Right hindlimb (tissue), 1 donor: ENCODE measurements around the gene GNB1.

Experiments
- DNase-seq: peaks from one replicate; pipeline ENCODE4 v3.0.0-alpha.2; 2018

Gene GNB1

DNA sequence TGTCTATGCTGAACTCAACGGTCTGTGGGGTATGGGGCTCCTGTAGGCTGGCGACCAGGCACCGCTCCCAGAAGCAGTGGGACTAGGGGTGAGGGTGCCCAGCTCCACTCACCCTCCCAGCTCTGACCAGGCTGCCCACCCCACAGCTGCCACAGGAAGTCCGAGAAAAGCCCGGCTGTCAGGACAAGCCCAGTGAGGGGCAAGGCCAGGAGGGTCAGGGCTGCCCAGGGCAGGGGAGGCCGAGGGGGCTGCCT is 31.7 kb upstream of the GNB1 start:
- DNase-seq = no peak

DNA sequence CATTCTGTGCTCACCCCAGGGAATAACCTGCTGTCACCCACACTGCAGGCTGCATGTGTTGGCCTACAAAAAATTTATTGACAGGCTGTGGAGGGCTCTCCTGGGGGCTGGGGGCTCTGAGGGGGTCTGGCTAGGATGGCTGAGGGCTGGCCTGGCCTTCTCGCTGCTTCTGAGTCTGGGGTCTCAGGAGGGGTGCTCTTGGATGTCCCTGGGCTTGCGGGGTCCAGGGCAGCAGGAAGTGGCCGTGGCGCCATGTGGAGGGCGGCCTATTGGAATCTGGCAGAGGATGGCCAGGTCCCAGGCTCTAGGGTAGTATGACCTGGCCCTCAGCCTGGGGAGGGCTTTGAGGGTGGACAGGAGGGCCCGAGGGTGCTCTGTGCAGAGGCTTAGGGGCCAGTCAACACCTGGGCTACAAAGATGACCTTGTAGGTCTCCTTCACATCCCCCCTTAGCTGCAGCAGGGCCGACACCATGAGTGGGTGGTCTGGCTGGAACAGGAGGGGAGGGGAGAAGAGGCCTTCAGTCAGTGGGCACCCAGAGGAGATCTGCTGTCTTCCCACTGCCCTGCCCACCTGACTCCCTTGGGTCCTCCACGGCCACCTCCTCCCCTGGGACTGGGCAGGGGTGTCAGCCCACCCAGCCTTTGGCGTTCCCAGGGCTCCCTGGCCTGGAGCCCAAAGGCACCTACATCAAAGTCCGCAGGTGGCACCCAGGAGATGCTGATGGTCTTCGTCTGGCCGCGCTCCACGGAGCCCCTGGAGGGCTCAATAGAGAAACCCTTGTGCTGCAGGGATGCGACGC is 31.2 kb upstream of the GNB1 start:
- no peak for DNase-seq

DNA sequence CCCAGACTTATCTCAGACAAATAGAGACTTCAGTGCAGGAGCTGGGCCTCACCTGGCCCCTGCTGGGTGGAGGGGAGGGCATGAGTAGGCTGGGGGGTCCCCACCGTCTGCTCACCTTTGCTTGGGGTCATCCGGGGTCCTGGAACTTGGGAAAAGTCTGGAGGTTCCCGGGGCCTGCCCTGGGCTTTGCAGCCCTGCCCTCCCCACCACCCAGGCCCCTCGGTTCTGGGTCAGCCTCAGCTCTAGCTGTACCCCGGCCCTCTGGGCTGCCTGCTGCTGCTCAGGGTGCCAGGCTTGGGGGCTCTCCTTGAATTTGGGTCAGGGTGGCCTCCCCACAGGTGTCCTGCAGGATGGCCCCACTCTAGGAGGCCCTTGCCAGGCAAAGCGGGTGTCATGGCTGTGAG is 30.6 kb upstream of the GNB1 start:
- DNase-seq = no peak

DNA sequence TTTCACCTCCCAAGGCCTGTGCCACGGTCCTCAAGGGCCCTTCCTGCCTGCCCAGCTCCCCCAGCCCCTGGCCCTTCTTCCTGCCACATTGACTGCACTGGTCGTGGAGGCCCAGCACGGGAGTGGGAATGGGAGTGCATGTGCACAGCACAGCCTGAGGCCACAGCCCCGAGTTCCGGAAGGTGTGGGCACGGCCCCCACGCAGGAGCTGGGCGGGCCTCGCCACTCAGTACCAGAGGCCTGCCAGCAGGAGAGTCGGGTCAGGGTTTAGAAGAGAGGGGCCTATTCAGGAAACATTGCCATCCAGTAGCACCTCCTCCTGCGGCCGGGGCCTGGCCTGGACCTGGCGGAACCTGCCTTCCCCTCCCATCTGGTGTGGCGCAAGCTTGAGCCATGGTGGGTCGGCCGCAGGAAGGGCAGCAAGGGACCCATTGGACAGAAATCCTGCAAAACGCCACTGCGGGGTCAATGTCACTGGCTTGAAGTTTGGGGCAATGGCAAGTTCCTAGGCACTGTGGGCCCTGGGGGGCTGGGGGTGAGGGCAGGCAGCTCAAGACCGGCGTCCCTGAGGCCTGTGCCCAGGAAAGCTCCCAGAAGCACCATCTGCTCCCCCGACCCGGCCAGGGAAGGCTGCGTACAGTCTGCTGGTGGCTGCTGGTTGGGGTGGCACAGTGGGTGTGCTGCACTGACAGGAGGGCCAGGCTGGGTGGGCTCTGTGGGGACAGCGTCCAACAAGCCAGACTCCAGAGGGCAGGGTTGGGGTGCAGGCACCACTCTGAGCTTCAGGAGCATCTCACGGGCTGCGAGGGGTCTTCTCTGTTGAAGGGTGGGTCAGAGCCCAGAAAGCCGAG is 29.9 kb upstream of the GNB1 start:
- DNase-seq = no peak

DNA sequence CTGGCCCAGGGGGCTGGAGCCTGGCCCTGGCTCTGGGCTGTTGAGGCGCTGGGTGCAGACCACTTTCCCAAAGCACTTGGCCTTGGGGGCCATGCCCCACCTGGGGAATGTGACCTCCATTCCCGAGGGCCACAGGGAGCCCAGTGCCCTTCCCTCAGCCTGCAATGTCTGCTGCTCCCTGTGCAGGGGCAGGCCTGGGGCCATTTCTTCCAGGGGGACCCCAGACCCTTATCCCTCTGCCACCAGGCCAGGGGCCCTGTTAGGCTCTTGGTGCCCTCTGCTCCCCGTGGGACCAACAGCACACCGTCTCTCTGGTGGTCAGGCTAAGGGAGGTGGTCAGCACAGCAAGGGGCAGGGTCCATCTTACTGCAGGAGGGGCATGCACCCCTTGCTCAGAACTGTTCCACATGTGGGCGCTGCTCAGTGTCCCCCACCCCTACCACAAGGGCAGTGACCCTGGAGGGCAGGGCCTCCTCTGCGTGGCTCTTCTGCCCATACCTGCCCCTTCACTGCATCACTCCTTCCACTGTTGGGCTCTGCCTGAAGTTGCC is 29.2 kb upstream of the GNB1 start:
- DNase-seq = peak; percentile 28

DNA sequence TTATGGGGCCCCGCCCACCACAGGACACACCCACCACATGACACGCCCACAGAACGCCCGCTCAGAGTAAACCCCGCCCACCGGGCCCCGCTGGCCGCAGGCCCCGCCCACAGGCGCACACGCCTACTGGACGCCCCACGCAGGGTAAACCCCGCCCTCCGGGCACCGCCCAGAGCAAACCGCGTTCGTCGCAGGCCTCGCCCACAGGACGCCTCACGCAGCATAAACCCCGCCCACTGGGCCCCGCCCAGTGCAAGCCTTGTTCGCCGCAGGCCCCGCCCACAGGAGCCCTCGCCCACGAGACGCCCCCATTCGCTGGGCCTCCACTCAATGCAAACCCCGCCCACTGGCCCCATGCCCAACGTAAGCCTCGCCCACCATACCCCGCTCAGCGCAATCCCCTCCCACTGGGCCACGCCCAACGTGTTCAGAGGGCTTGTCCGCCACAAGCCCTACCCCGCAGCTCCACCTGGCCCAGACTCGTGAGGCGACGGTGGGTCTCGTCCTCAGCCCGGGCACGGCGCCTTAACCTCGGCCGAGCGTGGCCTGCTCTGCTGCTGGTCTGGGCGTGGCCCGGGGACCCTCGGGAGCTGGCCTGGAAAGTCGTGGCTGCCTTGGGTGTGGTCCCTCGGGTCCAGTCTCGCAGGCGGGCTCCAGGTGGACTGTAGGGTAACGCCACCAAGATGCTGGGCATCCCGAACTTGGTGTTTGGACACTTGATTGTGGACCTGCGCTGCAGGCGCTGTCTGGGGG is 28.6 kb upstream of the GNB1 start:
- peak; percentile 97 for DNase-seq

DNA sequence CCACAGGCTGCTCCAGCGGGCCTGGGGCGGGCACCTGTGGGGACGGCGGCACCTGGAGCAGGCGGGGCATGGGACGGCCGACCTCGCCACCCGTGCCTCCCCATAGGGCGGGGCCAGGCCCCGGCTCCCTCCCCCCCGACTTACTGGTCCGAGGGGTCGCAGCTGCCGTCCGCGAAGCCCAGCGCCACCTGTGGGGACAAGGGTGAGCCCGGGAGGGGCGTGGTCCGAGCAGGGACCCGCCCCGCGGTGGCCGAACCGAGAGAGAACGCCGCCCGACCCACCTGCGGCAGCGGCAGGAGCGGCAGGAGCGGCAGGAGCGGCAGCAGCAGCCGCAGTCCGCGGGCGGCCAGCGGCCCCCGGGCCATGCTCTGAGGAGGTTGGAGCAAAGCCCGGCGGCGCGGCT is 28.0 kb upstream of the GNB1 start, which contains the start of gene TMEM52:
TSS of gene TMEM52 (minus strand) at position 379 of the 403 bp plus-strand sequence. CDS start at position 365, 14 bp downstream.
- DNase-seq = no peak

DNA sequence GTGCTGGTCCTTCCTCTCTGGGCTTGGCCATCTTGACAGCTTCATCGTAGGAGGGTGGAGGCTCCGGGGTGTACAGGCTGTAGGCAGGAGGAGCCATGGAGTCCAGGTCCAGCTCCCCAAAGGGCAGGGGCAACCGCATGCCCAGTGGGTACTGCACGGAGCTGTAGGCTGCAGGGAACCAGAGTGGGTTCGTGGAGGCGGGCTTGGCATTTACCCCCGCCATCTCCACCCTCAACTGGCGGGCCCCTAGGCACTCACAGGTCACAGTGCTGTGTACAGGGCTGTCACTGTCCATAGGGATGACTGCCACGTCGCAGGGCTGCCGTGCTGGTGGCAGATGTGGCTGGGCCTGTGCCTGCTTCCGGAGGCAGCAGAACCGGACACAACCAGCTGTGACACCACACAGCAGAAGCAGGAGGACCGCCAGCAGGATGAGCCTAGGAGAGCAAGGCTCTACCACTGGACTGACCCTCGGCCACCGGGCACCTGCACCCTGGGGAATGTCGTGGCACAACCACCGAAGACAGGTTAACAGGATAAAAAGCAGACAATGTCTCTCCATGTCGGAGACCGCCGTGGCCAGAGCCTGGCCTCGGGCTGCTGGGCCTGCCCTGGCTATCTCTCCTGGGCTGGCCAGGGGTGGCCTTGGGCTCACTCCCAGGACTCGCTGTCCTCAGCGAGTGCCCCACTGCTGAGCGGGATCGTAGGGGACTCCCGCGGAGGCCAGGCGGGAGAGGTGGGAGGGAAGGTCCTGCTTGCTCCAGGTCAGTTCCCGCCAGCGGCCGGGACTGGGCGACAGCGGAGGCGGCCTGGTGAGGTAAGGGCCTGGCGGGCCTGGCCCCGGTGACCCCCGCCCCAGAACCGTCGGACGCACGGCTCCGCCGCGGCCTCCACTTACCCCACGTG is 27.4 kb upstream of the GNB1 start:
- no peak for DNase-seq

DNA sequence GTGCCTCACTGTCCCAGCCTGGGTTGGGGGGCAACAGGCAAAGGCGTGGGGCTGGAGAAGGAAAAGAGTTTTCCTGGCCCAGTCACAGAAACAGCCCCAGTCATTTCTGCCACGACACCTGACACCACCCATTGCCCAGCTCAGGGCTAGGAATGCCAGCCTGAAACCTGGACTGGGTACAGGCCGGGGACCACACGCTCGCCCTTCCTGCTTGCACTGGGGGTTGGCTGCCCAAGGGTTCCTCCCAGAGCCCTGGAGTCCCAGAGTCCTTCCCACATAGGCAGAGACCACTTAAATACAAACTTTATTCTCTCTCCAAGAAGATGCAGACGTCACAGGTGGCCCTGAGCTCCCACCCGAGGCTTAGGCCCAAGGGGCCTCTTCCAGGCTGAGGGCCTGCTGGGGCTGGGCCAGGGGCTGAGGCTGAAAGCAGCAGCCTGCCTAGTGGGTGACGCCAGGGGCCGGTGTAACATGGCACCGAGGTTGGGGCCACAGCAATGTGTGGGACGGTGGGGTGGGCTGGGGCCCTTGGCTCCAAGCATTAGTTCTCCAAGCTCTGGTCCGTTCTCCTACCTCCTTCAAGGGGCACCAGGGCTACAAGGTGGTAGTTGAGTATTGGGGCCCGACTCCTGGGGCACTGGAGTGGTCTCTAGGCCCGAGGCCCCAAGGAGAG is 26.6 kb upstream of the GNB1 start:
- DNase-seq = no peak

DNA sequence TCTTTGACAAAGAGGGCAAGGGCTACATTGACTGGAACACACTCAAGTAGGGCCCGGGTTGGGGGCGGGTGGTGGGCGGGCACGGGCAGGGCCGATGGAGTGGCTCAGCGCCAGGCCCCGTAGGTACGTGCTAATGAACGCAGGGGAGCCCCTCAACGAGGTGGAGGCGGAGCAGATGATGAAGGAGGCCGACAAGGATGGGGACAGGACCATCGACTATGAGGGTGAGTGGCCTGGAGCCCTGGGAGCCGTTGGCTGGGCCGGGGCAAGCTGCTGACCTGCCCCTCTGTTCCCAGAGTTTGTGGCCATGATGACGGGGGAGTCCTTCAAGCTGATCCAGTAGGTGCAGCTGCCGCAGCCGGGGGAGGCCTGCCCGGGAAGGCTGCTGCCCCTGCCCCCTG is 26.0 kb upstream of the GNB1 start:
- no peak for DNase-seq

DNA sequence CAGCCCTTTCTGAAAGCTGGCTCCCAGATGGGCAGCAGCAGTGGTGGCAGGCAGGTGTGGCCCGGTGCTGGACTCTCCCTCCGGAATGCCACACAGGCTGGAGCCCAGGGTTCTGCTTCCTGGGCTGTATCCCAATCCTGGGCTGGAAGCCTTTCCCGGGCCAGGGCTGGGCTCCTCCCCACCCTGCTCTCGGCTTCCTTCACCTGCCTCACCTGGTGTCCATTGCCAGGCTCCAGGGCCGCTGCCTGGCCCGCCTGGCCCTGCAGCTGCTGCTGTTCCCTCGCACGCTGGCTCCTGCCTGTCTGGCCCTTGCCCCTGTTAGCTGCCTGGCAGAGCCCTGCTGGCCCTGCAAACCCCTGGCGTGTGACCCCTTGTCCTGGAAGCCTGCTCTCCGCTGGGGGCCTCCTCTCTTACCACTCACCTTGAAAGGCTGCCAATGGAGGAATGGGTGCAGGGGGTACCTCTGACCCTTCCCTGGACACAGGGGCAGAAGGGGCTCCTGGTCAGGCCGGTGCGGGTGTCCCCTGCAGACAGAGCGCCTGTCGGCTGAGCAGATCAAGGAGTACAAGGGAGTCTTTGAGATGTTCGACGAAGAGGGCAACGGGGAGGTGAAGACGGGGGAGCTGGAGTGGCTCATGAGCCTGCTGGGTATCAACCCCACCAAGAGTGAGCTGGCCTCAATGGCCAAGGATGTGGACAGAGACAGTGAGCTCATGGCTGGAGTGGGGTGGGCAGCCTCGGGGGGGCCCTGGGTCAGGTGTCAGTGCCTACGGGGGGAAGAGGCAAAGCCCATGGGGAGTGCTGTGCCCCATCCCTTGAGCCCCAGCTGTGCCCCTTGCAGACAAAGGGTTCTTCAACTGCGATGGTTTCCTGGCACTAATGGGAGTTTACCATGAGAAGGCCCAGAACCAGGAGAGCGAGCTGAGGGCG is 25.3 kb upstream of the GNB1 start:
- DNase-seq = peak; percentile 23

DNA sequence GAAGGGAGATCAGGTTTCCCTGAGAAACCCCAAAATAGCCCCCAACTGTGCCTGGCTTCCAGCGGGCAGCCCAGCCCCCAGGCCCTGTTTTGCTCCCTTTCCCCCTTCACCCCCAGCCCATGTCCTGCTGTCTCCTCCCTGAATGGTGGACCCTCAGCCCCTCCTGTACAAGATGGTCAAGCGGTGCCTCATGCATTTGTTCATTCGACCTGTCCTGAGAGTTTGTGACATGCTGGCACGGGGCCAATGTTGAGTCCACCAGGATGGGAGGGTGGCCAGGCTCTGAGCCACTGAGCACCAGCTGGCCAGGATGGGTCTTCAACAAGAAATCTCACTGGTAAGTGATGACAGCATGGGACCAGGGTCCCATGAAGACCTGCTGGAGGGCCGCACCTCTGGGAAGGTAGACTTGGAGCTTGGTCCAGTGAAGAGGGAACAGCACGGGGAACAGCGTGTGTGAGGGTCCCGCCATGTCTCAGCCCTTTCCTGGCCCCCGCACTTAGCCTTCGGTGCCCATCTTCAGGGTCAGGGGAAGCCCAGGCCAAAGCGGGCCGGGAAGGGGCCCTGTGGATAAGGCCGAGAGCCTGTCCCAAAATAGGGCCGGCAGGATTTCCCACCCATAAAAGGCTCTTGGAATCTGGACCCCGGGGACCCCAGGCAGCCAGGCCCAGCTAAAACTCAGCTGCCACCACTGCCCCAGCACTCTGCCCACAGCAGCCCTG is 24.2 kb upstream of the GNB1 start, which contains the start of gene CALML6:
TSS of gene CALML6 (plus strand) at position 290 of the 722 bp plus-strand sequence. CDS start at position 311, 21 bp downstream.
- DNase-seq = peak; percentile 28

DNA sequence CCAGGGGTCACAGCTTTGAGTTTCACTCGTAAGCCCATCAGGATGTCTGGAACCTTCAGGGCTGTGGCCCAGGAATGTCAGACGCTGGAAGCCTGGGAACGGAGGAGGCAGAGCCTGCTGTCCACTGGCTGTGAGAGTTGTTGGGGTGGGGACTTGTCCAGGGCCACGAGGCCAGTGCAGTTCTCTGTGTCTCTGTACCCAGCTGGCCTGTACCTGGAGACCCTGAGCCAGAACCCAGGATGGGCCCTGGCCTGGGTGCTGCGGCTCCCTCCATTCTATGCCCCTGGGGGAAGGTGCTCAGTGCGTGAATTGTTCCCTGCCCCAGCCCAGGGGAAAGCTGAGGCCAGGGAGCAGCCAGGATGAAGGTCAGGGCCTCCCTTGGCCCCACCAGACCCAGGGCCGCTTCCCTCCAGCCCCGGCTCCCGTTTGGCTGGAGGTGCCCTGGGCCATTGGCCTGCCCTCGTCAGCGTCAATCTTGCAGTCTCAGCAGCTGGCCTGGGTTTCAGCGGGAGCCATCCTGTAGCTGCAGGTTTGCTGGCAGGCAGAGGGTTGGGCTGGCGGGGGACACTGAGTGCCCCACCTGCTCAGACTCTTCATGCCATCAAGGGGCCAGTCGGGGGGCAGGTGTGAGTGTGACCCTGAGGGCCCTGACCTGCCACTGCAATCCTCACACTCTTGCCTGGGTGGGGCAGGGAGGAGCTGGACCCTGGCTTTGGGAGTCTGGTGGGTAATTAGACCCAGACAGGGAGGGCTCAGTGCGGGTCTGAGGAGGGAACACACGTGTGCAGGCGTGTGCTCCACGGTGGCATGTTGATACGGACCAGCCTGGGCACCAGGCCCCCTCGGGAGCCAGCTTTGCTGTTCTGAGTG is 23.4 kb upstream of the GNB1 start:
- peak; percentile 60 for DNase-seq

DNA sequence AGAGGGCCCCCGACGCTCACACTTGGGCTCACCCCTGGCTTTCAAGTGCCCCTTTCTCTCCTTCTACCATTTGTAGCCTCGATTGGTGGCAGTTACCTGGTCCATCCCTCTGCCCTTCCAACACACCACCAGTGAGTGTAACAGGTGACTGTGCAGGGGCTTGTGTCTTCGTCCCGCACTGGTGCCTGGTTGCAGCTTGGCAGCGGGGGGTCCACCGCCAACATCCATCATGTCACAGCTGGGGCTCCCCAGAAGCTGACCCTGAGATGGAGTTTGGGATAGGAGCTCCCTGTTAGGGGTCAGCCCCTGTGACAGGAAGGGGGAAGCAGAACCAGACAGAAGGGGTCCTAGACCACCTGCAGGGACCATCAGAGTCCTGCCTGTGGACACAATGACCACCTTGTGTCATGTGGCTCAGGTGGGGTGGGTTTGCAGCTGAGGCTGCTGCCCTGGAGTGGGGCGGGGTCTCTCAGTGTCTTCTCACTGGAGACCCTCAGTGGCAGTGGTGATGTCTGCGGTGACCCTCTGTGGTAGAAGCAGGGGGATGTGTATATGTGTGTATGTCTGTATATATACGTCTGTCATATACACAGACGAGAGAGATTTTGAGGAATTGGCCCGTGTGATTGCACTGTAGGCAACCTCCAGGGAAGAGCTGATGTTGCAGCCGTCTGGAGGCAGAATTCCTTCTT is 20.6 kb upstream of the GNB1 start:
- no peak for DNase-seq

DNA sequence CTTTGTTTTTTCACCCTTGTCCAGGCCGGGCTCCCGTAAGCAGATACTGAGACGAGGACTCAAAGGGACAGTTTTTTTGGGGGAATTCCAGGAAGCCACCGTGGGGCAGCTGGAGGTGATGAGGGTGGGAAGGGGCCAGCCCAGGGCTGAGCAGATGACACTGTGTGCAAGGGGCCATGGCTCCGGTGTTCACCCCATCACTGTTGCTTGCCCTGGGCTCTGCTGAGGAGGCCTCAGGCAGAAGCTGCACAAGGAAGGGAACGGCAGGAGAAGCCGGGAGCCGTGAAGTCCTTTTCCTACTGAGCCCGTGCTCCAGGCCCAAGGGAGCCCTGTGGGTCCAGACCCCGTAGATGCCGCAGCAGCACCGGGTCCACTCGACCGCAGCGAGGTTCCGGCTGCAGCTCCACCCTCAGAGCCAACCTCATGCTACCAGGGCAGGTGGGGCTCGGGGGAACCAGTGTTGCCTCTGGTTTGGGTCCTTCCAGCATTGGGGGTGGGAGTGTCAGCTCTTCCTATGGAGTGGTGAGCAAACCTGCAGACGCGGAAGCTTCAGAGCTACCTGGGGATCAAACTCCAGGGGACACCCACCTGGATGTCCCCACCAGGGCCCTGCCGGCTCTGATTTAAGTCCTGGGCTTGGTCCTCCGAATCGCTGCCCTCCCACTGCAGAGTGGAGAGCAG is 19.9 kb upstream of the GNB1 start:
- peak; percentile 19 for DNase-seq

DNA sequence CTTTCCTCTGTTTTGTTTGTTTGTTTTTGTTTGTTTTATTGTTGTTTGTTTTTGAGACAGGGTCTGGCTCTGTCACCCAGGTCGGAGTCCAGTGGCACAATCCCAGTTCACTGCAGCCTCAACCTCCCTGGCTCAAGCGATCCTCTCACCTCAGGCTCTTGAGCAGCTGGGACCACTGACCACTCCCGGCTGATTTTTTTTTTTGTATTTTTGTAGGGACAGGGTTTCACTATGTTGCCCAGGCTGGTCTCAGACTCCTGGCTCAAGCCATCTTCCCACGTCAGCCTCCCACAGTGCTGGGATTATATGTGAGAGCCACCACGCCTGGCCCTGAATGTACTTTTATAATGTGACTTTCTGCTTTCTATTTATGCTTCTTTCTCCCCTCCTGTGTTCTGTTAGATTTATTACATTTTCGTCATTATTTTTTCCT is 19.2 kb upstream of the GNB1 start:
- no peak for DNase-seq

DNA sequence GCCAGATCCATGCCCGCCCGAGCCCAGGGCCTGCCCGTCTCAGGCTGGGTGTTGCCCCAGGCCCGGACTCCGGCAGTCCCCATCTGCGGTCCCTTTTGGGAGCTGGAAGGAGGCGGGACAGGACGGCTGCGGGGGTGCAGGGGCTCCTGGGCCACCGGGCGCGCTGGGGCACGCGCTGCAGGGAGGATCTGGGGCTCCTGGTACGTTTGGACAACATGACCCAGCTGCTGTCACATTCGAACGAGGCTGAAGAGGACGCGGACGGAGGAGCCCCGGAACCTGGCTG is 17.6 kb upstream of the GNB1 start:
- DNase-seq = no peak
